Measurements from ENCODE around the gene SMYD4. TPM values are rescaled to one million over a fixed set of nuclear protein-coding genes. Genes with fewer than 3 reads are reported as not detected.
A peak's percentile ranks its signal among the peaks of the same experiment; 100 is the strongest.

Gene SMYD4
- total and polyA plus RNA-seq, 8 donors = 4.0 to 8.9 (median 5.7) TPM

DNA sequence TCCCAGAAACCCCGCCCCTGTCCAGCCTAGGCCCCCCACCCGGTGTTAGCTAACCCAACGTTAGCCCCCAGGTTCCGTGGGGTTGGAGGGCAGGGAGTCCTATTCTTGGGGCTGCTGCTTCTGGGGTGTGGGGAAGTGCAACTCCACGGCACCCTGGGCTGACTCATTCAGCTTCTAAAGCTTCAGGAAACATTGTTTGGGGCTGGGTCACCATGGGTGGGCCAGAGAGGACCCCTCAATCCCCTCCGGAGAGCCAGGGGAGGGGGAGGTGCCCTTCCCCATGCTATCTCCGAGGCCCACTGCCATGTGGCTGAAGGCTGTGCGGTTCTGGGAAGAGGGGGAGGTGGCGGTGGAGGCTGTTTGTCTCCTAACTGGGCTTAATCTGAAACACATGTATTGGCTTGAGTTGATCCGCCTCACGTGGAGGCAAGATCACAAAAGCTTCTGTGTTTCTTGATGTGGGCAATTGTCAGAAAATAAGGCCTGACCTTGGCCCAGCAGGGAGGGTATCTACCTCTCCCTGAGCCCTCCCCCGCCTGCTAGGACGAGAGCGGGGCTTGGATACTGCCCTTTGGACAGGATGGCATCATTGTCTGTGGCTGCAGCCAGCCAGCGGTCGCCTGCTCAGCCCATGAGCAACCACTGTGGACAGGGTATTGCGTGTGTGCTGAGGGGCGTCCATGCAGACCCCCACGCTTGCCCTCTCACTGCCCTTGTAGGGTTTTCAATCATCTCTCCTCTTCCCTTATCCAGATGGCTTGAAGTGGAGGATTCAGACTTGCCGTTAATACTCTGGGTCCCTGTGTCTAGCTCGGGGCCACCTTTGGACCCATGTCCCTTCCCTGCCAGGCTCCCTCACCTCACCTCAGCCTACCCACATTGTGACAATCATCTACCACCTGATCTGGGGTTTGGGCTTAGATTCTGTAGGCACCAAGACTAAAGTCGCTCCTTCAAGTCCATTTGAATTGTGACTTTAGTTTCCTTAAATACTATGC lies 66.5 kb downstream of the SMYD4 start:
- intact Hi-C loops (cut with DNase I) = no loop called here
- no peaks in the 10 kb centered on the region for H3K4me1 ChIP-seq
- ATAC-seq (peak; percentile 41 to 64 (median 54)), DNase-seq (no peak), FAIRE-seq (no peak)
- H3K27ac ChIP-seq = peak overlapping the region in 3 of 4 donors; percentile 37 to 53 (median 49)
- TF ChIP-seq, protein P1, sequence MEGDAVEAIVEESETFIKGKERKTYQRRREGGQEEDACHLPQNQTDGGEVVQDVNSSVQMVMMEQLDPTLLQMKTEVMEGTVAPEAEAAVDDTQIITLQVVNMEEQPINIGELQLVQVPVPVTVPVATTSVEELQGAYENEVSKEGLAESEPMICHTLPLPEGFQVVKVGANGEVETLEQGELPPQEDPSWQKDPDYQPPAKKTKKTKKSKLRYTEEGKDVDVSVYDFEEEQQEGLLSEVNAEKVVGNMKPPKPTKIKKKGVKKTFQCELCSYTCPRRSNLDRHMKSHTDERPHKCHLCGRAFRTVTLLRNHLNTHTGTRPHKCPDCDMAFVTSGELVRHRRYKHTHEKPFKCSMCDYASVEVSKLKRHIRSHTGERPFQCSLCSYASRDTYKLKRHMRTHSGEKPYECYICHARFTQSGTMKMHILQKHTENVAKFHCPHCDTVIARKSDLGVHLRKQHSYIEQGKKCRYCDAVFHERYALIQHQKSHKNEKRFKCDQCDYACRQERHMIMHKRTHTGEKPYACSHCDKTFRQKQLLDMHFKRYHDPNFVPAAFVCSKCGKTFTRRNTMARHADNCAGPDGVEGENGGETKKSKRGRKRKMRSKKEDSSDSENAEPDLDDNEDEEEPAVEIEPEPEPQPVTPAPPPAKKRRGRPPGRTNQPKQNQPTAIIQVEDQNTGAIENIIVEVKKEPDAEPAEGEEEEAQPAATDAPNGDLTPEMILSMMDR (IDR thresholded peaks at IDR 0.05) = no peak
- no peaks in the 10 kb centered on the region for H3K36me3 ChIP-seq
- H3K27me3 ChIP-seq = no peaks in the 10 kb centered on the region
- no peaks in the 10 kb centered on the region for H3K9me3 ChIP-seq
- WGBS, 2 donors = 37 to 38% methylated on average over 22 of the region's 22 CpGs
- H3K4me3 ChIP-seq = peak overlapping the region in 3 of 4 donors; percentile 4 to 27 (median 18)

DNA sequence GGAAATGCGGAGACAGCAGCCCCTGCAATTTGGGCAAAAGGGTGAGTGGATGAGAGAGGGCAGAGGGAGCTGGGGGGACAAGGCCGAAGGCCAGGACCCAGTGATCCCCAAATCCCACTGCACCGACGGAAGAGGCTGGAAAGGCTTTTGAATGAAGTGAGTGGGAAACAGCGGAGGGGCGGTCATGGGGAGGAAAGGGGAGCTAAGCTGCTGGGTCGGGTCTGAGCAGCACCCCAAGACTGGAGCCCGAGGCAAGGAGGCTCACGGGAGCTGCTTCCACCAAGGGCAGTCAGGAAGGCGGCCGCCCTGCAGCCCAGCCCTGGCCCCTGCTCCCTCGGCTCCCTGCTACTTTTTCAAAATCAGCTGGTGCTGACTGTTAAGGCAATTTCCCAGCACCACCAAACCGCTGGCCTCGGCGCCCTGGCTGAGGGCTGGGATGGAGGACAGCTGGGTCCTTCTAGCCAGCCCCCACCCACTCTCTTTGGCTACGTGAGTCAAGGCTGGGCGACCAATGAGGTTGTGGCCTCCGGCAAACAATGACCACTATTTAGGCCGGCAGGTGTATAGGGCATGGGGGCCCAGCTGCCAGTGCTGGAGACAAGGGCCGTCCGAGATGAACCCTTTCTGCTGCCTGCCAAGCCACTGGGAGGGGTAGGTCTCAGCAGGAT lies 67.3 kb downstream of the SMYD4 start:
- H3K9me3 ChIP-seq = no peaks in the 10 kb centered on the region
- FAIRE-seq (no peak), ATAC-seq (peak; percentile 39 to 66 (median 61)), DNase-seq (peak in 2 of 6 donors; percentile 32 to 49)
- TF ChIP-seq, protein P1 (IDR thresholded peaks at IDR 0.05) = no peak
- no peaks in the 10 kb centered on the region for H3K4me1 ChIP-seq
- intact Hi-C loops (cut with DNase I) = no loop called here
- H3K4me3 ChIP-seq = peak overlapping the region in 3 of 4 donors; percentile 4 to 27 (median 18)
- no peaks in the 10 kb centered on the region for H3K27me3 ChIP-seq
- peak overlapping the region in 2 of 4 donors; percentile 32 to 49 for H3K27ac ChIP-seq
- no peaks in the 10 kb centered on the region for H3K36me3 ChIP-seq
- WGBS, 2 donors = 56 to 59% methylated on average over 21 of the region's 21 CpGs

DNA sequence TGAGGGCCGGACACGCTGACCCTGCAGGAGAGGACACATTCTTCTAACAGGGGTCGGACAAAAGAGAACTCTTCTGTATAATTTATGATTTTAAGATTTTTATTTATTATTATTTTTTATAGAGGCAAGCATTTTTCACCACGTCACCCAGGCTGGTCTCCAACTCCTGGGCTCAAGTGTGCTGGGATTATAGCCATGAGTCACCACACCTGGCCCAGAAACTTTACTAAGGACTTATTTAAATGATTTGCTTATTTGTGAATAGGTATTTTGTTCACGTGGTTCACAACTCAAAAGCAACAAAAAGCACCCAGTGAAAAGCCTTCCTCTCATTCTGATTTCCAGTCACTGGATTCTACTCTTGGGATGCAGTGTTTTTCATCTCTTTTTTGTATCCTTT lies 70.2 kb downstream of the SMYD4 start:
- 79% methylated on average over 5 of the region's 5 CpGs for WGBS, 2 donors
- no peaks in the 10 kb centered on the region for H3K4me1 ChIP-seq
- FAIRE-seq (no peak), ATAC-seq (no peak), DNase-seq (no peak)
- no peak overlapping the region for H3K4me3 ChIP-seq
- no peaks in the 10 kb centered on the region for H3K36me3 ChIP-seq
- H3K27ac ChIP-seq = no peak overlapping the region
- intact Hi-C loops (cut with DNase I) = no loop called here
- TF ChIP-seq, protein P1 (IDR thresholded peaks at IDR 0.05) = no peak
- H3K9me3 ChIP-seq = no peaks in the 10 kb centered on the region
- H3K27me3 ChIP-seq = no peaks in the 10 kb centered on the region

DNA sequence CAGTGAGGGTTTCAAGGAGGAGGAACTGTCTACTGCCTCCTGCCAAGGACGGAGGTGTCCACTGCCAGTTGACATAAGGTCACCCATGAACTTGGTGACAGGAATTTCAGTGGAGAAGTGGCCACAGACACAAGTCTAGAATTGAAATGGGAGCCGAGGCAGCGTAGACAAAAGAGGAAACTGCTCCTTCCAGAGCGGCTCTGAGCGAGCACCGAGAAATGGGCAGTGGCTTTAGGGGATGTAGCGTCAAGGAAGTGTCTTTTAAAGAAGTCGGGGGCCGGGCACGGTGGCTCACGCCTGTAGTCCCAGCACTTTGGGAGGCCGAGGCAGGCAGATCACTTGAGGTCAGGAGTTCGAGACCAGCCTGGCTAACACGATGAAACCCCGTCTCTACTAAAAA lies 70.9 kb downstream of the SMYD4 start:
- intact Hi-C loops (cut with DNase I) = no loop called here
- no peak for FAIRE-seq
- Histone ChIP-seq H3K27ac (no peak overlapping the region), H3K27me3 (no peaks in the 10 kb centered on the region), H3K4me3 (no peak overlapping the region), H3K4me1 (no peaks in the 10 kb centered on the region), H3K9me3 (no peaks in the 10 kb centered on the region), H3K36me3 (no peaks in the 10 kb centered on the region)
- 80 to 85% methylated on average over 15 of the region's 15 CpGs for WGBS, 2 donors
- peak in 1 of 4 donors; percentile 13 for ATAC-seq
- DNase-seq = no peak
- TF ChIP-seq, protein P1 (IDR thresholded peaks at IDR 0.05) = no peak
